HepG2 (cell line): Measurements from ENCODE around the gene LDLRAD4. TPM values are rescaled to one million over a fixed set of nuclear protein-coding genes. Genes with fewer than 3 reads are reported as not detected.

Source experiments
- ATAC-seq: fragments of 200-7000 bp; cut with Tn5 transposase; 3 replicates; pipeline ENCODE4 v1.9.1; 2020; ENCODE audit warnings: mild to moderate bottlenecking, moderate library complexity
- BruUV-seq: library from RNA; stranded (reverse); fragments of 400-500 nt; replicated peaks from 2 replicates; lab custom pipeline; 2021; lab: Mats Ljungman, UMichigan
- CTCF ChIA-PET: fragments of 300-600 bp; formaldehyde crosslinking; extraction: SDS; loops from one replicate; lab custom pipeline; 2021; ENCODE audit warnings: low total read pairs, inconsistent platforms, low intra/inter-chr PET ratio; lab: Yijun Ruan, JAX
- POLR2A ChIA-PET: fragments of 350-600 bp; sonication (Branson Sonifier 250); formaldehyde crosslinking; loops from one replicate; lab custom pipeline; 2020; ENCODE audit warnings: antibody characterized with exemption, inconsistent platforms; lab: Yijun Ruan, JAX
- DNase-seq: peaks from one replicate; pipeline ENCODE4 v3.0.0-alpha.2; 2015; ENCODE audit warnings: low spot score
- FAIRE-seq: peaks from 3 replicates; lab custom pipeline; 2011; peaks lifted over from hg19 to GRCh38; lab: Jason Lieb, UNC
- H2AFZ ChIP-seq: one replicate; pipeline ENCODE4 v1.6.1; 2011; ENCODE audit warnings: low read length, inconsistent platforms
- H3K27ac ChIP-seq: fragments of 300-600 bp; 3 replicates; pipeline ENCODE4 v1.8.0; 2011; ENCODE audit warnings: mixed run types, mild to moderate bottlenecking, mixed read lengths, low read length, inconsistent platforms; ENCODE audit not compliant: insufficient read depth; ENCODE audit errors: extremely low read length
- H3K27me3 ChIP-seq, 2 experiments: fragments of 200-600 bp in 1 of 2; 2 replicates in 1 of 2; 3 replicates in 1 of 2; pipeline versions ENCODE4 v1.6.0 to v1.8.0; 2011; ENCODE audit warnings: low read length in 2 of 2, mild to moderate bottlenecking in 2 of 2, moderate library complexity in 2 of 2, inconsistent platforms in 1 of 2; ENCODE audit not compliant: insufficient read depth in 2 of 2, control insufficient read depth in 1 of 2
- H3K36me3 ChIP-seq, 2 experiments: fragments of 200-600 bp in 1 of 2; replicated peaks in 1 of 2; 2 replicates in 1 of 2; 3 replicates in 1 of 2; pipeline versions ENCODE4 v1.5.1 to v1.8.0; 2011; ENCODE audit warnings: low read length in 2 of 2, inconsistent platforms in 1 of 2; ENCODE audit not compliant: insufficient read depth in 2 of 2, control insufficient read depth in 1 of 2
- H3K4me1 ChIP-seq: 2 replicates; pipeline ENCODE4 v1.5.1; 2012; ENCODE audit warnings: low read length, inconsistent platforms; ENCODE audit not compliant: insufficient read depth
- H3K4me2 ChIP-seq: 2 replicates; pipeline ENCODE4 v1.6.0; 2011; ENCODE audit warnings: low read depth, low read length, inconsistent platforms
- H3K4me3 ChIP-seq, 3 experiments: fragments of 200-600 bp in 1 of 3; sonication (generic), shearing (Covaris generic) in 1 of 3; replicated peaks in 1 of 3; 2 replicates each; pipeline ENCODE4 v1.5.1; 2011 to 2016; ENCODE audit warnings: low read length in 3 of 3, inconsistent platforms in 2 of 3, low read depth in 2 of 3, mild to moderate bottlenecking in 2 of 3, control low read depth in 1 of 3, mixed read lengths in 1 of 3; ENCODE audit not compliant: insufficient read depth in 1 of 3
- H3K79me2 ChIP-seq: one replicate; pipeline ENCODE4 v1.6.1; 2011; ENCODE audit warnings: low read length, inconsistent platforms; ENCODE audit not compliant: insufficient read depth
- H3K9ac ChIP-seq: 2 replicates; pipeline ENCODE4 v1.6.0; 2011; ENCODE audit warnings: mild to moderate bottlenecking, low read depth, low read length, inconsistent platforms; ENCODE audit not compliant: insufficient read depth
- H3K9me3 ChIP-seq: 2 replicates; pipeline ENCODE4 v1.5.1; 2012; ENCODE audit warnings: mild to moderate bottlenecking, low read length
- H4K20me1 ChIP-seq: 2 replicates; pipeline ENCODE4 v1.6.0; 2011; ENCODE audit warnings: inconsistent platforms, mild to moderate bottlenecking, low read length, moderate library complexity; ENCODE audit not compliant: insufficient read depth
- CTCF ChIP-seq: sonication (generic); formaldehyde crosslinking; IDR thresholded peaks from 2 replicates; pipeline ENCODE4 v1.5.0; 2020; ENCODE audit warnings: mild to moderate bottlenecking, missing genetic modification reagents, moderate library complexity
- MEIS2 ChIP-seq: sonication (generic); formaldehyde crosslinking; IDR thresholded peaks from 2 replicates; pipeline ENCODE4 v1.9.0; 2021; ENCODE audit warnings: mild to moderate bottlenecking, missing genetic modification reagents
- NR2F2 ChIP-seq: IDR thresholded peaks from 2 replicates; pipeline ENCODE4 v1.6.1; 2012; ENCODE audit warnings: low read depth, inconsistent platforms, borderline replicate concordance
- RAD51 ChIP-seq: fragments of 450-650 bp; IDR thresholded peaks from 2 replicates; pipeline ENCODE4 v1.6.1; 2016; ENCODE audit warnings: borderline replicate concordance
- RXRA ChIP-seq: sonication (generic); formaldehyde crosslinking; IDR thresholded peaks from 2 replicates; pipeline ENCODE4 v1.5.1; 2020; ENCODE audit warnings: missing genetic modification reagents
- SKI ChIP-seq: fragments of 450-650 bp; IDR thresholded peaks from one replicate; pipeline ENCODE4 v1.6.1; 2018; ENCODE audit warnings: mild to moderate bottlenecking; ENCODE audit not compliant: partially characterized antibody
- SMAD9 ChIP-seq: sonication (generic); formaldehyde crosslinking; IDR thresholded peaks from 2 replicates; pipeline ENCODE4 v1.5.1; 2020; ENCODE audit warnings: mild to moderate bottlenecking, missing genetic modification reagents
- SNAPC4 ChIP-seq: sonication (generic); formaldehyde crosslinking; IDR thresholded peaks from 2 replicates; pipeline ENCODE4 v1.4.0; 2020; ENCODE audit warnings: mild to moderate bottlenecking, missing genetic modification reagents
- ZBTB20 ChIP-seq: sonication (generic); formaldehyde crosslinking; IDR thresholded peaks from 2 replicates; pipeline ENCODE4 v1.8.1; 2023; ENCODE audit warnings: missing genetic modification reagents, low read depth, mild to moderate bottlenecking, borderline replicate concordance
- ZNF138 ChIP-seq: sonication (generic); formaldehyde crosslinking; IDR thresholded peaks from 2 replicates; pipeline ENCODE4 v1.5.0; 2020; ENCODE audit warnings: mild to moderate bottlenecking, low read depth, missing genetic modification reagents
- ZNF24 ChIP-seq: fragments of 450-650 bp; IDR thresholded peaks from 2 replicates; pipeline ENCODE4 v1.6.1; 2017; ENCODE audit warnings: antibody characterized with exemption, mild to moderate bottlenecking
- ZNF362 ChIP-seq: sonication (generic); formaldehyde crosslinking; IDR thresholded peaks from 2 replicates; pipeline ENCODE4 v1.4.0; 2020; ENCODE audit warnings: missing genetic modification reagents, mild to moderate bottlenecking, borderline replicate concordance
- ZNF367 ChIP-seq: sonication (generic); formaldehyde crosslinking; IDR thresholded peaks from 2 replicates; pipeline ENCODE4 v1.4.0; 2020; ENCODE audit warnings: missing genetic modification reagents, borderline replicate concordance
- ZNF501 ChIP-seq: sonication (generic); formaldehyde crosslinking; IDR thresholded peaks from 2 replicates; pipeline ENCODE4 v1.5.1; 2020; ENCODE audit warnings: mild to moderate bottlenecking, moderate library complexity, missing genetic modification reagents
- ZNF577 ChIP-seq: sonication (generic); formaldehyde crosslinking; IDR thresholded peaks from 2 replicates; pipeline ENCODE4 v1.4.0; 2020; ENCODE audit warnings: mild to moderate bottlenecking, low read depth, missing genetic modification reagents, borderline replicate concordance
- WGBS: methylation state at CpG from one replicate; pipeline ENCODE4 v1.1.6; 2017; ENCODE audit warnings: low lambda C conversion rate; 5-methylcytosine and 5-hydroxymethylcytosine counted together
- in situ Hi-C: cut with HindIII; loops from 2 replicates; pipeline ENCODE4 v1.10.0; 2017; ENCODE audit warnings: low pct_unique_long_range_greater_than_20kb; ENCODE audit not compliant: extremely low pct_ligation_motif_present
- intact Hi-C: fragments of 100-400 bp; cut with micrococcal nuclease; formaldehyde crosslinking; loops from one replicate; pipeline ENCODE4 v1.10.0; 2022; ENCODE audit not compliant: unreplicated experiment
- polyA plus RNA-seq, 8 experiments: library from polyadenylated mRNA; depleted of rRNA in 3 of 8; stranded (reverse) in 7 of 8; unstranded in 1 of 8; fragments of >200 nt; fragmentation: Illumina TruSeq in 4 of 8; extraction: Trizol in 4 of 8; gene quantifications; 2 replicates each; pipeline versions ENCODE4 v1.2.1 to v1.2.3, GENCODE V29; 2011 to 2016; ENCODE audit warnings: low read depth in 4 of 8, missing spikeins in 1 of 8, mixed read lengths in 1 of 8; ENCODE audit not compliant: insufficient read depth in 1 of 8
- total RNA-seq, 5 experiments: library from RNA; depleted of rRNA; stranded (reverse); fragments of >200 nt; fragmentation: Illumina TruSeq; extraction: Trizol; gene quantifications; 2 replicates each; pipeline ENCODE4 v1.2.3, GENCODE V29; 2016; ENCODE audit warnings: low read depth in 1 of 5

The LDLRAD4 gene
- total and polyA plus RNA-seq, 2 of the 13 experiments (the other 11 are each of a cell fraction or from before 2014, with no cell fraction given), result 13.6 to 20.9 TPM

- Histone ChIP-seq H4K20me1 (no peaks in the 10 kb centered on the region), H3K4me2 (0 out of 2 replicates have a peak overlapping the region, but pooled peaks have one; percentile 3), H2AFZ (no peak overlapping the region), H3K4me1 (peaks cover 34% of the 10 kb centered on the region), H3K9me3 (no peaks in the 10 kb centered on the region), H3K4me3 (no peak overlapping the region), H3K36me3 (no peaks in the 10 kb centered on the region), H3K79me2 (no peaks in the 10 kb centered on the region), H3K27me3 (no peaks in the 10 kb centered on the region), H3K27ac (peak overlapping the region; percentile 11), H3K9ac (no peak overlapping the region)
- peak; percentile 54 for DNase-seq
- POLR2A ChIA-PET, result no interaction called here
- WGBS, result 21% methylated on average over 4 of the region's 4 CpGs
- intact Hi-C loops, result loop anchor here (2.0 kb wide), 1 partner anchor 30 kb away; no protein-coding TSS in a partner anchor
- no TSS peak for BruUV-seq
- in situ Hi-C loops, result no loop called here
- CTCF ChIA-PET, result no interaction called here
- peak; percentile 100 for ATAC-seq
- FAIRE-seq, result peak; percentile 68
- TF ChIP-seq SKI (peak; percentile 41), ZNF362 (CRISPR knock-in tag) (no peak), MEIS2 (CRISPR knock-in tag) (0 out of 2 replicates have a peak, but pooled peaks have one; percentile 30), ZNF138 (CRISPR knock-in tag) (no peak), ZNF24 (no peak), ZBTB20 (CRISPR knock-in tag) (no peak), SMAD9 (CRISPR knock-in tag) (no peak), ZNF367 (no peak), NR2F2 (peak; percentile 44; the same call in 1 of the 2 replicates), RAD51 (no peak), ZNF577 (no peak), RXRA (CRISPR knock-in tag) (peak; percentile 41; the same call in 1 of the 2 replicates), SNAPC4 (CRISPR knock-in tag) (no peak), ZNF501 (CRISPR knock-in tag) (no peak), CTCF (CRISPR knock-in tag) (no peak)
These were observed 294.5 kb downstream of the LDLRAD4 start for GRCh38 chr18:13513021-13513420.
